Memory B cell (primary cell): Measurements from ENCODE around the gene CSGALNACT2.
"Not testable (repeated sequence)": the region's sequence is repeated elsewhere in the genome, so short reads cannot be mapped to it uniquely, and the experiment has no call there.

Source experiments
- ATAC-seq: fragments of 150-1000 bp; cut with Tn5 transposase; 2 replicates; pipeline ENCODE4 v1.10.0; 2021; ENCODE audit warnings: low read depth, mild to moderate bottlenecking, moderate library complexity
- DNase-seq, 2 donors: peaks; one replicate each; pipeline ENCODE4 v3.0.0; 2022; ENCODE audit warnings: low spot score in 2 of 2
- H3K27ac Mint-ChIP-seq: one replicate; pipeline ENCODE4 v1.8.0; 2022; ENCODE audit warnings: mild to moderate bottlenecking, moderate library complexity, mixed read lengths
- H3K27me3 Mint-ChIP-seq: one replicate; pipeline ENCODE4 v1.8.0; 2022; ENCODE audit warnings: mixed read lengths
- H3K36me3 Mint-ChIP-seq: one replicate; pipeline ENCODE4 v1.8.0; 2022; ENCODE audit warnings: mild to moderate bottlenecking, mixed read lengths
- H3K4me1 Mint-ChIP-seq: one replicate; pipeline ENCODE4 v1.8.0; 2022; ENCODE audit warnings: mixed read lengths
- H3K4me3 Mint-ChIP-seq: one replicate; pipeline ENCODE4 v1.8.0; 2022; ENCODE audit warnings: mild to moderate bottlenecking, moderate library complexity, mixed read lengths
- H3K9me3 Mint-ChIP-seq: one replicate; pipeline ENCODE4 v1.8.0; 2022; ENCODE audit warnings: mixed read lengths

The CSGALNACT2 gene

GRCh38 chr10:43135656-43136055 is 2.6 kb upstream of the CSGALNACT2 start:
- H3K4me1 Mint-ChIP-seq: peaks cover 26% of the 10 kb centered on the region
- H3K36me3 Mint-ChIP-seq: peaks cover 4% of the 10 kb centered on the region
- H3K27me3 Mint-ChIP-seq: no peaks in the 10 kb centered on the region
- H3K27ac Mint-ChIP-seq: peak overlapping the region; percentile 56
- H3K4me3 Mint-ChIP-seq: peak overlapping the region; percentile 1
- ATAC-seq (no peak), DNase-seq (no peak)
- no peaks in the 10 kb centered on the region for H3K9me3 Mint-ChIP-seq

DNA sequence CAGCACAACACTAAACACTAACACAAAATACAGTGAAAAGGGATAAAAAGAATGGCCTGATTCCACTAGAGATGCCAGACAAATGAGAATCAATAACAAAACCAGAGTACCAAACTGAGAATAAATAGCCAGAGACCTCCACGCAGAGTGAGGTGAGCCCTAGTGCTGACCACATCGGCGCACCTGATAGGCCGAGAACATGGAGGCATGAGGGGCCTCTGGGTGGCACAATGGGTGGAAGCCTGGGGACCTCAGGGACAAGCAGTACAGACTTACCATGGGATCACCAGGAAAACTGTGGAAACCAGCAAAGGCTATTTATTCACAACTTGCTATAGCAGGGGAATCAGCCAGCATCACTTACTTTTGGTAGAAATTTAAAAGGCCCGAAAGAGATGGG is 1.8 kb upstream of the CSGALNACT2 start:
- DNase-seq (no peak), ATAC-seq (no peak)
- H3K4me1 Mint-ChIP-seq: peaks cover 31% of the 10 kb centered on the region
- H3K4me3 Mint-ChIP-seq: peak overlapping the region; percentile 28
- H3K27me3 Mint-ChIP-seq: no peaks in the 10 kb centered on the region
- peaks cover 4% of the 10 kb centered on the region for H3K36me3 Mint-ChIP-seq
- H3K9me3 Mint-ChIP-seq: no peaks in the 10 kb centered on the region
- peak overlapping the region; percentile 56 for H3K27ac Mint-ChIP-seq

DNA sequence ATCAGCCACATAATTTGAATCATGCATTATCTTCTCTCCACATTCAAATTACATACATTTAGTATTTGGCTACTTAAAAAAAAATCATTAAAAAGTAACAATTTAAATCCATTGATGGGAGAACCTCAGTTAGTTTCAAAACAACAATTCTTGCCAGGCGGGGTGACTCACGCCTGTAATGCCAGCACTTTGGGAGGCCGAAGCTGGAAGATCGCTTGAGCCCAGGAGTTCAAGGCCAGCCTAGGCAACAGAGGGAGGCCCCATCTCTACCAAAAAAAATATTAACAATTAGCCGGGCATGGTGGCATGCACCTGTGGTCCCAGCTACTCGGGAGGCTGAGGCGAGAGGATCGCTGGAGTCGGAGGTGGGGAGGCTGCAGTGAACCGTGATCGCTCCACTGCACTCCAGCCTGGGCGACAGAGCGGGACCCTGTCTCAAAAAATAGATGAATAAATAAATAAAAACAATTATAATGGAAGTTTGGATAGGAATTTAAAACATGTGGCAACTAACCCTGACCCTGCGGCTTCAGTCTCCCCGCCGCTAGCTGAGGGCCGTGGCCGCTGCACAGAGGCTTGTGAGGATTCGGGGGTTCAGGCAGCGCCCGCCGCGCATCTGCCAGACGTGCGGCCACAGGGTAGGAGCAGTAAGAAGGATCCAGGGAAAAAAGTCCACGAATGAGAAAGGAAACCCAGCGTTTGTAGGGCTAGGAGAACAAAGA is 1.1 kb upstream of the CSGALNACT2 start:
- peaks cover 34% of the 10 kb centered on the region for H3K4me1 Mint-ChIP-seq
- H3K36me3 Mint-ChIP-seq: peaks cover 4% of the 10 kb centered on the region
- H3K4me3 Mint-ChIP-seq: peak overlapping the region; percentile 94
- H3K27me3 Mint-ChIP-seq: no peaks in the 10 kb centered on the region
- no peak for DNase-seq
- H3K27ac Mint-ChIP-seq: peak overlapping the region; percentile 86
- ATAC-seq: no peak
- H3K9me3 Mint-ChIP-seq: no peaks in the 10 kb centered on the region

DNA sequence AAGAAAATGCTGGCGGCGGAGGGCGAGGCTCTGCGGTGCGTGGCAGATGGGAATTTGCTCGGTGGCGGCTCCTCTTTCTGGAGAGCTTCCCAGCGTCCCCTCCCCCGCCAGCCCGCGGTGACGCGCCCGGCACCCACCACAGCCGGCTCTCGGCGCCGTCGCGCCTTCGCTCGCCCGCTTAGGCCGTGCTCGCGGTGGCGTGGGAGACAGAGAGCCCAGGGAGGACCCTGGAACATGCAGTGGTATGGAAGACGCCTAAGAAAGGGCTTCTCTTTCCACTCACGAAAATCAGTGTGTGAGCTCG is 576 bp upstream of the CSGALNACT2 start:
- H3K27me3 Mint-ChIP-seq: no peaks in the 10 kb centered on the region
- peak overlapping the region; percentile 94 for H3K4me3 Mint-ChIP-seq
- H3K27ac Mint-ChIP-seq: peak overlapping the region; percentile 86
- ATAC-seq (peak; percentile 8), DNase-seq (no peak)
- peaks cover 39% of the 10 kb centered on the region for H3K4me1 Mint-ChIP-seq
- H3K9me3 Mint-ChIP-seq: no peaks in the 10 kb centered on the region
- peaks cover 4% of the 10 kb centered on the region for H3K36me3 Mint-ChIP-seq

GRCh38 chr10:43138757-43139241 is 554 bp downstream of the CSGALNACT2 start:
- H3K27me3 Mint-ChIP-seq: no peaks in the 10 kb centered on the region
- H3K4me3 Mint-ChIP-seq: peak overlapping the region; percentile 96
- peaks cover 46% of the 10 kb centered on the region for H3K4me1 Mint-ChIP-seq
- H3K36me3 Mint-ChIP-seq: peaks cover 5% of the 10 kb centered on the region
- ATAC-seq (peak; percentile 64), DNase-seq (peak in 1 of 2 donors; percentile 59)
- no peaks in the 10 kb centered on the region for H3K9me3 Mint-ChIP-seq
- H3K27ac Mint-ChIP-seq: peak overlapping the region; percentile 99

DNA sequence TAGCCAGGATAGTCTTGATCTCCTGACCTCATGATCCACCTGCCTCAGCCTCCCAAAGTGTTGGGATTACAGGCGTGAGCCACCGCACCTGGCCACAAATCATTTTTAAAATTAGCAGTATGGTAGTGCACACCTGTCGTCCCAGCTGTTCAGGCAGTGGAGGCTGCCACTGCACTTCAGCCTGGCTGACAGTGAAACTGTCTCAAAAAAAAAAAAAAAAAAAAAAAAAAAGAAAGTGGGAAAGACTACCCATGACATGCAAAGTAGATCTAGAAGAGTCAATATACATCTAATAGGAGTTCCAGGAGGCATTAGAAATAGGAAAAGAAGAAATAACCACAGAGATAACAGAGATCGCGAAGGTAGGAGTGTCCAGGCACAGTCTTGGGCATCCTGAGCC is 3.2 kb downstream of the CSGALNACT2 start:
- DNase-seq: no peak
- H3K4me3 Mint-ChIP-seq: no peak overlapping the region
- H3K27me3 Mint-ChIP-seq: no peaks in the 10 kb centered on the region
- peaks cover 50% of the 10 kb centered on the region for H3K4me1 Mint-ChIP-seq
- H3K36me3 Mint-ChIP-seq: peaks cover 4% of the 10 kb centered on the region
- H3K27ac Mint-ChIP-seq: no peak overlapping the region
- no peak for ATAC-seq
- no peaks in the 10 kb centered on the region for H3K9me3 Mint-ChIP-seq

DNA sequence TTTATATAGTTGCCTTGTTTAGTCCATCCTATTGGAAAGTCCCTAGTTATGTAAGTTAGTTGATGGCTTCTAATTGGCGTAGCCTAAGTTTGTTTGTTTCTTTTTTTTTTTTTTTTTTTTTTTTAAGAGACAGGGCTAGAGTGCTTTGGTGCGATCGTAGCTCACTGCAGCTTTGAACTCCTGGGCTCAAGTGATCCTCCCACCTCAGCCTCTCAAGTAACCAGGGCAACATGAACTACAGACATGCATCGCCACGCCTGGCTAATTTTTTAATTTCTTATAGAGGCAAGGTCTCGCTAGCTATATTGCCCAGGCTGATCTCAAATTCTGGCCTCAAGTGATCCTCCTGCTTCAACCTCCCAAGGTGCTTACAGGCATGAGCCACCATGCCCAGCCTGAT is 7.1 kb downstream of the CSGALNACT2 start:
- peaks cover 34% of the 10 kb centered on the region for H3K4me1 Mint-ChIP-seq
- H3K27me3 Mint-ChIP-seq: no peaks in the 10 kb centered on the region
- H3K36me3 Mint-ChIP-seq: peaks cover 7% of the 10 kb centered on the region
- no peak overlapping the region for H3K27ac Mint-ChIP-seq
- no peaks in the 10 kb centered on the region for H3K9me3 Mint-ChIP-seq
- DNase-seq (no peak), ATAC-seq (peak; percentile 40)
- H3K4me3 Mint-ChIP-seq: no peak overlapping the region

GRCh38 chr10:43145936-43146335 is 7.7 kb downstream of the CSGALNACT2 start:
- H3K27me3 Mint-ChIP-seq, ATAC-seq, DNase-seq, H3K9me3 Mint-ChIP-seq, H3K36me3 Mint-ChIP-seq, H3K27ac Mint-ChIP-seq, H3K4me3 Mint-ChIP-seq: not testable (repeated sequence)
- H3K4me1 Mint-ChIP-seq: peaks cover 31% of the 10 kb centered on the region

- Mint-ChIP-seq H3K27me3 (no peaks in the 10 kb centered on the region), H3K4me1 (peaks cover 18% of the 10 kb centered on the region), H3K9me3 (no peaks in the 10 kb centered on the region), H3K27ac (no peak overlapping the region), H3K36me3 (peaks cover 7% of the 10 kb centered on the region), H3K4me3 (no peak overlapping the region)
- ATAC-seq (no peak), DNase-seq (no peak)
These were observed 13.1 kb downstream of the CSGALNACT2 start for GRCh38 chr10:43151371-43151770.

- no peak for DNase-seq
- Mint-ChIP-seq H3K4me3 (no peak overlapping the region), H3K36me3 (peaks cover 12% of the 10 kb centered on the region), H3K27me3 (no peaks in the 10 kb centered on the region), H3K9me3 (no peaks in the 10 kb centered on the region), H3K27ac (no peak overlapping the region), H3K4me1 (peaks cover 26% of the 10 kb centered on the region)
- ATAC-seq: no peak
These were observed 15.7 kb downstream of the CSGALNACT2 start for GRCh38 chr10:43153901-43154300.

GRCh38 chr10:43155221-43155620 is 17.0 kb downstream of the CSGALNACT2 start:
- ATAC-seq: no peak
- Mint-ChIP-seq H3K4me1 (peaks cover 28% of the 10 kb centered on the region), H3K9me3 (no peaks in the 10 kb centered on the region), H3K36me3 (peaks cover 11% of the 10 kb centered on the region), H3K27me3 (no peaks in the 10 kb centered on the region), H3K27ac (no peak overlapping the region), H3K4me3 (no peak overlapping the region)
- no peak for DNase-seq

GRCh38 chr10:43155741-43156140 is 17.5 kb downstream of the CSGALNACT2 start:
- Mint-ChIP-seq H3K4me1 (peaks cover 28% of the 10 kb centered on the region), H3K36me3 (peaks cover 12% of the 10 kb centered on the region), H3K27me3 (no peaks in the 10 kb centered on the region), H3K4me3 (no peak overlapping the region), H3K9me3 (no peaks in the 10 kb centered on the region), H3K27ac (no peak overlapping the region)
- no peak for ATAC-seq
- DNase-seq: no peak

DNA sequence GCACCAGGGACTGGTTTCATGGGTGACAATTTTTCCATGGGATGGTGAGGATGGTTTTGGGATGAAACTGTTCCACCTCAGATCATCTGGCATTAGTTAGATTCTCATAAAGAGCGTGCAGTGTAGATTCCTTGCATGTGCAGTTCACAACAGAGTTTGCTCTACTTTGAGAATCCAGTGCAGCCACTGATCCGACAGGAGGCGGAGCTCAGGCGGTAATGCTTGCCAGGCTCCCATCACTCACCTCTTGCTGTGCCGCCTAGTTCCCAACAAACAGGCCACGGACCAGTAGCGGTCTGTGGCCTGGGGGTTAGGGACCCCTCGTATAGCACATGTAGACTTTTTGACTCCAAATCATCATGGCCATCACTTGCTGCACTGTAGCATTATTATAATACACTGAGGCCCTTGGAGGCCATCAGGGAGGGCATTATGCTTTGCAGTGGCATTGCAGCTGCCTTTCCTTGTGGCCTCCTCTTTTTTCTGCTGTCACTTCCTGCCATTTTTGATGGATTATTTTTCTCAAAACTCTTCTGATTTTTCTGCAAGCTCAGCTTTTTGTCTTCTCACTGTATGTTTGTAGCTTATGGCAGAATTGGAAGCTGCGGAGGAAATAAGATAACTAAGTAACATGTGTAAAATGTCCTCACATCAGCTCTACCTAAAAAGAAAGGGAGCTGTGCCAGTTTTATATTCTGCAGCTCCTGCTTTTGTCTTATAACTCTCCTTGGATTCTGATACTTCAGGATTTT is 18.5 kb downstream of the CSGALNACT2 start:
- Mint-ChIP-seq H3K4me3 (no peak overlapping the region), H3K36me3 (peaks cover 20% of the 10 kb centered on the region), H3K4me1 (peaks cover 30% of the 10 kb centered on the region), H3K27me3 (no peaks in the 10 kb centered on the region), H3K9me3 (no peaks in the 10 kb centered on the region), H3K27ac (peak overlapping the region; percentile 79)
- no peak for DNase-seq
- ATAC-seq: no peak

- H3K27ac Mint-ChIP-seq: no peak overlapping the region
- H3K27me3 Mint-ChIP-seq: no peaks in the 10 kb centered on the region
- H3K9me3 Mint-ChIP-seq: no peaks in the 10 kb centered on the region
These were observed 20.4 kb downstream of the CSGALNACT2 start for GRCh38 chr10:43158636-43159035.

More at GRCh38 chr10:43158636-43159035, 20.4 kb downstream of the CSGALNACT2 start:
- peaks cover 31% of the 10 kb centered on the region for H3K36me3 Mint-ChIP-seq
- DNase-seq: no peak
- no peak overlapping the region for H3K4me3 Mint-ChIP-seq
- ATAC-seq: no peak
- peaks cover 28% of the 10 kb centered on the region for H3K4me1 Mint-ChIP-seq
